Esophagus muscularis mucosa (tissue), 4 donors: ENCODE results near the gene UNC13C.

Experiments
- EP300 ChIP-seq: sonication (generic); formaldehyde crosslinking; IDR thresholded peaks from one replicate; pipeline ENCODE4 v1.6.1; 2017; ENCODE audit warnings: antibody characterized with exemption
- POLR2A ChIP-seq: fragments of 450-650 bp; IDR thresholded peaks from one replicate; pipeline ENCODE4 v1.6.1; 2017; ENCODE audit warnings: antibody characterized with exemption, moderate library complexity, mild to moderate bottlenecking, low read depth
- POLR2AphosphoS5 ChIP-seq, 2 donors: sonication (generic); formaldehyde crosslinking; IDR thresholded peaks; one replicate each; pipeline ENCODE4 v1.6.1; 2017; ENCODE audit warnings: antibody characterized with exemption in 2 of 2
- TF ChIP-seq, protein P1 (sequence below), 3 experiments: fragments of 200-600 bp in 2 of 3; fragments of 450-650 bp in 1 of 3; sonication (generic) in 2 of 3; IDR thresholded peaks; one replicate each; pipeline ENCODE4 v1.5.1; 2017 to 2019; ENCODE audit warnings: antibody characterized with exemption in 3 of 3, mild to moderate bottlenecking in 2 of 3, moderate library complexity in 1 of 3

DNA sequence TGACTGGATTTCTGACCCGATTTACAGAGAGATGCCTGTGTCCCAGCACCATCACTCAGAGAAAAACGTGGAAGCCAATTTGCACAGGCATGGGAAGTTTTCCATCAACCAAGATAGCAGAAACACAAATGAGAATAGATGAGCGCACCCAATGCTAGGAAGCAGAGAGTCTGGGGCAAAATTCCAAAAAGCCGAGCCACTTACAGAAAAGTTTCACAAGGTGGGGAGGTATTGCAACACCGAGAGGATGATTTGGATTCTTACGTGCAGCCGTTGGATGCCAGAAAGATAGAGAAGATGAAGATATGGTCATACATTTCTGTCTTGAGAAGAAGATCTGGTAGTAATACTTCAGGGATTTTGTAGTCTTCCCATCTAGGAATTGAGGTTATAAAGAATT, 57.4 kb downstream of the UNC13C start:
- TF ChIP-seq POLR2A (no peak), POLR2AphosphoS5 (IDR thresholded peaks at IDR 0.05) (no peak), EP300 (no peak)
- TF ChIP-seq, protein P1, sequence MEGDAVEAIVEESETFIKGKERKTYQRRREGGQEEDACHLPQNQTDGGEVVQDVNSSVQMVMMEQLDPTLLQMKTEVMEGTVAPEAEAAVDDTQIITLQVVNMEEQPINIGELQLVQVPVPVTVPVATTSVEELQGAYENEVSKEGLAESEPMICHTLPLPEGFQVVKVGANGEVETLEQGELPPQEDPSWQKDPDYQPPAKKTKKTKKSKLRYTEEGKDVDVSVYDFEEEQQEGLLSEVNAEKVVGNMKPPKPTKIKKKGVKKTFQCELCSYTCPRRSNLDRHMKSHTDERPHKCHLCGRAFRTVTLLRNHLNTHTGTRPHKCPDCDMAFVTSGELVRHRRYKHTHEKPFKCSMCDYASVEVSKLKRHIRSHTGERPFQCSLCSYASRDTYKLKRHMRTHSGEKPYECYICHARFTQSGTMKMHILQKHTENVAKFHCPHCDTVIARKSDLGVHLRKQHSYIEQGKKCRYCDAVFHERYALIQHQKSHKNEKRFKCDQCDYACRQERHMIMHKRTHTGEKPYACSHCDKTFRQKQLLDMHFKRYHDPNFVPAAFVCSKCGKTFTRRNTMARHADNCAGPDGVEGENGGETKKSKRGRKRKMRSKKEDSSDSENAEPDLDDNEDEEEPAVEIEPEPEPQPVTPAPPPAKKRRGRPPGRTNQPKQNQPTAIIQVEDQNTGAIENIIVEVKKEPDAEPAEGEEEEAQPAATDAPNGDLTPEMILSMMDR (IDR thresholded peaks at IDR 0.05), result no peak
